ENCODE results near the gene KIF25. TPM values are rescaled to one million over a fixed set of nuclear protein-coding genes. Genes with fewer than 3 reads are reported as not detected.

Gene KIF25
- total RNA-seq, 4 donors from 2014 or later = 0.16 TPM; not detected in 3

- WGBS, 2 donors (ENCODE audit: low coverage in 1 of 2) = 31 to 71% methylated on average over 5 to 13 of the region's 14 CpGs
- no peak overlapping the region for H3K4me3 ChIP-seq
- H3K27me3 ChIP-seq = no peaks in the 10 kb centered on the region
- H3K4me1 ChIP-seq = peaks cover 0 to 10% (median 0%) of the 10 kb centered on the region in 3 donors
- no peak for ATAC-seq
- no peaks in the 10 kb centered on the region for H3K9me3 ChIP-seq
- TF ChIP-seq POLR2AphosphoS5 (IDR thresholded peaks at IDR 0.05) = no peak
- TF ChIP-seq CTCF (IDR thresholded peaks at IDR 0.05) = no peak
- TF ChIP-seq POLR2A (IDR thresholded peaks at IDR 0.05) = no peak
- no peak for TF ChIP-seq EP300 (IDR thresholded peaks at IDR 0.05)
- no peaks in the 10 kb centered on the region for H3K36me3 ChIP-seq
- peak overlapping the region in 2 of 4 donors; percentile 44 to 45 for H3K27ac ChIP-seq
Observed at GRCh38 chr6:168031411-168031971, 34.0 kb downstream of the KIF25 start.

DNA sequence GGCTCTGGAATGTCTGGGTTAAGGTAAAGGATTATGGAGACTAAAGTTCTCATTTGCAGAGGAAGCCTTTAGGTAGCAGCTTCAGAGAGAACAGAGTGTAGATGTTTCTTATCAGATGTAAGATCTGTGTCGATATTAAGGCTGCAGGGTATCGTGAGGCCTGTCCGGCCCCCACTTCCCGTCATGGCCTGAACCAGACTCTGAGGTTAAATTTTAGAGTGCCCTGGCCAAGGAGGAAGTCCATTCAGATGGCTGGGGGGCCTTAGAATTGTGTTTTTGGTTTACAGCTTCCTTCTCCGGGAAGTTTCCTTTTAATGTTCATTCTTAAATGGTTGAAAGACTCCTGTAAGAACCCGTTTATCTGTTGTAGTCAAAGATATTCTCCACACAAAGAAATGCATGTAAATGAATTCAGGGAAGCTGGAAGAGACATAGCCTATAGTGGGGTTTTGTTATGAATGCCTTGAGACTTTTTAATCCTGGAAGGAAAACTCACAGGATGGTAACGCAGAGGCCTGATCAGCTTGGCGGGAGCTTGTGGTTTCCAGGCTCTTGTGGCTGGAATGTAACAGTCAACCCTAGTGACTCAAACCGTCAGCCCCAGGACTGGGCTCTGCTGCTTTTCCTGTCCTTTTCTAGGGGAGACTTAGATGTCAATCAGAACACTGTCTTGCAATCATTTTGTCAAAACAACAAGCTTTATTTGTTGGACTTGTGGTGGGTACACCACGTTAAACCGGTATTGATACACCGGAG, 34.7 kb downstream of the KIF25 start:
- H3K36me3 ChIP-seq = no peaks in the 10 kb centered on the region
- peak overlapping the region in 3 of 4 donors; percentile 32 to 45 (median 44) for H3K27ac ChIP-seq
- no peak for ATAC-seq
- peaks cover 0 to 10% (median 0%) of the 10 kb centered on the region in 3 donors for H3K4me1 ChIP-seq
- no peaks in the 10 kb centered on the region for H3K27me3 ChIP-seq
- TF ChIP-seq POLR2AphosphoS5 (IDR thresholded peaks at IDR 0.05) (no peak), EP300 (IDR thresholded peaks at IDR 0.05) (no peak), CTCF (IDR thresholded peaks at IDR 0.05) (no peak), POLR2A (IDR thresholded peaks at IDR 0.05) (no peak)
- H3K4me3 ChIP-seq = no peak overlapping the region
- H3K9me3 ChIP-seq = no peaks in the 10 kb centered on the region
- 47 to 68% methylated on average over 8 to 12 of the region's 12 CpGs for WGBS, 2 donors (ENCODE audit: low coverage in 1 of 2)

- peak overlapping the region in 2 of 4 donors; percentile 76 to 77 for H3K27ac ChIP-seq
- no peaks in the 10 kb centered on the region for H3K27me3 ChIP-seq
- ATAC-seq = no peak
- TF ChIP-seq POLR2AphosphoS5 (IDR thresholded peaks at IDR 0.05) (no peak), CTCF (IDR thresholded peaks at IDR 0.05) (no peak), EP300 (IDR thresholded peaks at IDR 0.05) (no peak), POLR2A (IDR thresholded peaks at IDR 0.05) (no peak)
- WGBS, 2 donors (ENCODE audit: low coverage in 1 of 2) = 80 to 88% methylated on average over 5 to 11 of the region's 12 CpGs
- H3K4me3 ChIP-seq = no peak overlapping the region
- peaks cover 0 to 10% (median 0%) of the 10 kb centered on the region in 3 donors for H3K4me1 ChIP-seq
- H3K9me3 ChIP-seq = no peaks in the 10 kb centered on the region
- H3K36me3 ChIP-seq = no peaks in the 10 kb centered on the region
Observed at GRCh38 chr6:168033791-168034190, 36.3 kb downstream of the KIF25 start.

DNA sequence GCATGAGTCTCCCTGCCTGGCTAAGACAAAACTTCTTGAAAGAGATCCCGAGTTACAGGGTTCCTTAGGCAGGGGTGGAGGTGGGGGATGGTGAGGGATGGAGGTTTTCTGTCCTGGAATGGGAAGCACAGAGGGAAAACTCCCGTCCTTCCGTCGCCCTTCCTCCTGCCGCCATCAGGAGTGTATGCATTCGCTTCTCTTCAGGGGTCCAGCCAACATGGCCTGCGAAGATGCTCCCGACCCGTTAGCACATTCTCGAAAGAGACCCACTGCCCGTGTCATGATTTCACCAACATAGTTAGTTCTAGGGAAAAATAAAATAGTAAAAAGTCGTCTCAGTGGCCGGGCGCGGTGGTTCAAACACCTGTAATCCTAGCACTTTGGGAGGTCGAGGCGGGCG, 37.1 kb downstream of the KIF25 start:
- peaks cover 0 to 5% (median 0%) of the 10 kb centered on the region in 3 donors for H3K9me3 ChIP-seq
- ATAC-seq = no peak
- H3K36me3 ChIP-seq = no peaks in the 10 kb centered on the region
- TF ChIP-seq EP300 (IDR thresholded peaks at IDR 0.05) = no peak
- no peak for TF ChIP-seq POLR2AphosphoS5 (IDR thresholded peaks at IDR 0.05)
- TF ChIP-seq POLR2A (IDR thresholded peaks at IDR 0.05) = no peak
- no peak for TF ChIP-seq CTCF (IDR thresholded peaks at IDR 0.05)
- no peaks in the 10 kb centered on the region for H3K27me3 ChIP-seq
- H3K4me1 ChIP-seq = peaks cover 0 to 10% (median 0%) of the 10 kb centered on the region in 3 donors
- peak overlapping the region in 3 of 4 donors; percentile 76 to 80 (median 77) for H3K27ac ChIP-seq
- H3K4me3 ChIP-seq = peak overlapping the region in 1 of 2 donors; percentile 51
- WGBS, 2 donors (ENCODE audit: low coverage in 1 of 2) = 88 to 91% methylated on average over 6 to 7 of the region's 18 CpGs
